ENCODE data around the gene REEP3.

- no peak for TF ChIP-seq POLR2A (IDR thresholded peaks at IDR 0.05)
- TF ChIP-seq CTCF (IDR thresholded peaks at IDR 0.05): no peak
- TF ChIP-seq EP300 (IDR thresholded peaks at IDR 0.05): no peak
These were observed 106.7 kb downstream of the REEP3 start for GRCh38 chr10:63627881-63628296.
